Thyroid gland (tissue), 4 donors: ENCODE data around the gene CLIC1. TPM values are rescaled to one million over a fixed set of nuclear protein-coding genes. Genes with fewer than 3 reads are reported as not detected.

Source experiments
- DNase-seq, 2 donors: peaks; one replicate each; pipeline ENCODE4 v3.0.0-alpha.2; 2019
- H3K27ac ChIP-seq, 3 donors: fragments of 200-600 bp; sonication (generic); 1 replicate in 2 of 3; 2 replicates in 1 of 3; pipeline ENCODE4 v1.5.1; 2016 to 2019; ENCODE audit warnings: mild to moderate bottlenecking in 1 of 3, moderate library complexity in 1 of 3
- H3K27me3 ChIP-seq: fragments of 200-600 bp; sonication (generic); one replicate; pipeline ENCODE4 v1.5.1; 2019
- H3K36me3 ChIP-seq, 2 donors: fragments of 200-600 bp; sonication (generic); one replicate each; pipeline ENCODE4 v1.5.1; 2016 to 2019
- H3K4me1 ChIP-seq, 2 donors: fragments of 200-600 bp; sonication (generic); one replicate each; pipeline ENCODE4 v1.5.1; 2017 to 2019
- H3K4me3 ChIP-seq, 3 donors: fragments of 200-600 bp; sonication (generic); replicated peaks in 1 of 3; 1 replicate in 2 of 3; 2 replicates in 1 of 3; pipeline ENCODE4 v1.5.1; 2016; ENCODE audit warnings: mild to moderate bottlenecking in 1 of 3
- H3K9me3 ChIP-seq: fragments of 200-600 bp; sonication (generic); one replicate; pipeline ENCODE4 v1.5.1; 2017
- POLR2A ChIP-seq, 2 donors: fragments of 450-650 bp; IDR thresholded peaks; one replicate each; pipeline ENCODE4 v1.6.1; 2017; ENCODE audit warnings: antibody characterized with exemption in 2 of 2, mild to moderate bottlenecking in 2 of 2, moderate library complexity in 1 of 2
- WGBS, 2 donors: methylation state at CpG; one replicate each; pipeline ENCODE4 v1.1.5; 2017; 5-methylcytosine and 5-hydroxymethylcytosine counted together
- intact Hi-C: fragments of 100-400 bp; cut with DNase I; formaldehyde crosslinking; loops from one replicate; pipeline ENCODE4 v1.15.1; 2023
- total RNA-seq, 4 donors: library from RNA; depleted of rRNA; stranded (reverse); fragments of >200 nt; gene quantifications; one replicate each; pipeline ENCODE4 v1.2.3, GENCODE V29; 2016
- TF ChIP-seq, protein P1 (sequence below), 6 experiments: fragments of 200-600 bp in 3 of 6; fragments of 450-650 bp in 3 of 6; sonication (generic) in 3 of 6; IDR thresholded peaks; one replicate each; pipeline ENCODE4 v1.5.1; 2016 to 2019; ENCODE audit warnings: antibody characterized with exemption in 6 of 6, mild to moderate bottlenecking in 2 of 6, inconsistent platforms in 1 of 6, moderate library complexity in 1 of 6

Gene CLIC1
- total RNA-seq, 4 donors from 2014 or later = 222 to 314 (median 247) TPM

- no peaks in the 10 kb centered on the region for H3K27me3 ChIP-seq
- no peak for TF ChIP-seq POLR2A (IDR thresholded peaks at IDR 0.05)
- TF ChIP-seq, protein P1, sequence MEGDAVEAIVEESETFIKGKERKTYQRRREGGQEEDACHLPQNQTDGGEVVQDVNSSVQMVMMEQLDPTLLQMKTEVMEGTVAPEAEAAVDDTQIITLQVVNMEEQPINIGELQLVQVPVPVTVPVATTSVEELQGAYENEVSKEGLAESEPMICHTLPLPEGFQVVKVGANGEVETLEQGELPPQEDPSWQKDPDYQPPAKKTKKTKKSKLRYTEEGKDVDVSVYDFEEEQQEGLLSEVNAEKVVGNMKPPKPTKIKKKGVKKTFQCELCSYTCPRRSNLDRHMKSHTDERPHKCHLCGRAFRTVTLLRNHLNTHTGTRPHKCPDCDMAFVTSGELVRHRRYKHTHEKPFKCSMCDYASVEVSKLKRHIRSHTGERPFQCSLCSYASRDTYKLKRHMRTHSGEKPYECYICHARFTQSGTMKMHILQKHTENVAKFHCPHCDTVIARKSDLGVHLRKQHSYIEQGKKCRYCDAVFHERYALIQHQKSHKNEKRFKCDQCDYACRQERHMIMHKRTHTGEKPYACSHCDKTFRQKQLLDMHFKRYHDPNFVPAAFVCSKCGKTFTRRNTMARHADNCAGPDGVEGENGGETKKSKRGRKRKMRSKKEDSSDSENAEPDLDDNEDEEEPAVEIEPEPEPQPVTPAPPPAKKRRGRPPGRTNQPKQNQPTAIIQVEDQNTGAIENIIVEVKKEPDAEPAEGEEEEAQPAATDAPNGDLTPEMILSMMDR (IDR thresholded peaks at IDR 0.05) = no peak
- WGBS, 2 donors = 84 to 93% methylated on average over 9 to 12 of the region's 14 CpGs
Measured at GRCh38 chr6:31687860-31688693, 48.3 kb downstream of the CLIC1 start.

DNA sequence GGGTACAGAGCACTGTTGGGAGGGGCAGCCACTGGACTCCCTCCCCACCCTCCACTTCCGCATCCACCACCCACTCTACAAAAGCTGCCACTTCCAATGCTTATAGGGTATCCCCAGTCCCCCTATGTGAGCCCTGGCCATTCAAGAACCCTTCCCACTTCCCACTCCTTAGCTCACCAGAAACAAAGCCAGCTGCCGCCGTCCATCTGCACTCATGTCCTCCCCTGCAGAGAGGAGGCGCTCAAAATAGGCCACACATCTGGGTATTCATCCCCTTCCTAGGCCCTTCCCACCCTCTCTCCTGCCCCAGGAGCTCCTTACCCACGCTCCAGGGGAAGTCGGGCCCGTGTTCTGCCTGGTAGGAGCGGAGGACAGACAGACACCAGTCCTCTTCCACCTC, 49.0 kb downstream of the CLIC1 start:
- H3K9me3 ChIP-seq = no peaks in the 10 kb centered on the region
- DNase-seq = no peak
- H3K36me3 ChIP-seq = peaks cover 45 to 55% of the 10 kb centered on the region in 2 donors
- 85 to 86% methylated on average over 8 of the region's 8 CpGs for WGBS, 2 donors
- intact Hi-C loops = loop anchor here (5.0 kb wide), 1 partner anchor 45 kb away; no protein-coding TSS in a partner anchor
- no peak overlapping the region for H3K27ac ChIP-seq
- H3K4me3 ChIP-seq = no peak overlapping the region
- H3K4me1 ChIP-seq = peaks cover 3 to 7% of the 10 kb centered on the region in 2 donors
- H3K27me3 ChIP-seq = no peaks in the 10 kb centered on the region
- no peak for TF ChIP-seq POLR2A (IDR thresholded peaks at IDR 0.05)
- TF ChIP-seq, protein P1 (IDR thresholded peaks at IDR 0.05) = no peak

More at GRCh38 chr6:31687860-31688693, 48.3 kb downstream of the CLIC1 start:
- Histone ChIP-seq H3K4me3 (no peak overlapping the region), H3K36me3 (peaks cover 52 to 63% of the 10 kb centered on the region in 2 donors), H3K9me3 (no peaks in the 10 kb centered on the region), H3K4me1 (peaks cover 0 to 3% of the 10 kb centered on the region in 2 donors), H3K27ac (no peak overlapping the region)
- intact Hi-C loops = loop anchor here (5.0 kb wide), 1 partner anchor 44 kb away; no protein-coding TSS in a partner anchor
- no peak for DNase-seq

DNA sequence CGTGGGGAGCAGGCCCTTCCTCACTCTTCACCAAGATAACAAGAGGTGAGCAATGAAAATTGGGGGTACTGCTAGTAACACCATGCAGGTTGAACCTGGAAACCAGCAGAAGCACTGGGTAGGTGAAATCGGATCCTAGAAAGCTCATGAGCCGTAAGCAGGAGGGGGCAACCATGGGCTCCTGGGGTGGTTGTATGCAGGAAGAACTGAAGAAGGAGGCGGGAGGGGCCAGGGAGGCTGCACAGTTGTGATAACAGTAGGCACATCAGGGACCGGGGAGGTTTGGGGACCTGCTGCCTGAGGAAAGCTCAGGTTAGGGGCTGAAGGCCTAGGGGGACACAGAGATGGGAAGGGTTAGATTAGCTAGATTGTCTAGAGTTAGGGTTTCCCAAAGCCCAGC, 49.8 kb downstream of the CLIC1 start:
- H3K27ac ChIP-seq = no peak overlapping the region
- no peak overlapping the region for H3K4me3 ChIP-seq
- peaks cover 41 to 48% of the 10 kb centered on the region in 2 donors for H3K36me3 ChIP-seq
- no peaks in the 10 kb centered on the region for H3K9me3 ChIP-seq
- H3K4me1 ChIP-seq = peaks cover 7 to 11% of the 10 kb centered on the region in 2 donors
- TF ChIP-seq, protein P1 (IDR thresholded peaks at IDR 0.05) = no peak
- TF ChIP-seq POLR2A (IDR thresholded peaks at IDR 0.05) = no peak
- no peaks in the 10 kb centered on the region for H3K27me3 ChIP-seq
- DNase-seq = no peak
- 82 to 92% methylated on average over 5 of the region's 5 CpGs for WGBS, 2 donors
- intact Hi-C loops = loop anchor here (5.0 kb wide), 1 partner anchor 46 kb away; no protein-coding TSS in a partner anchor

DNA sequence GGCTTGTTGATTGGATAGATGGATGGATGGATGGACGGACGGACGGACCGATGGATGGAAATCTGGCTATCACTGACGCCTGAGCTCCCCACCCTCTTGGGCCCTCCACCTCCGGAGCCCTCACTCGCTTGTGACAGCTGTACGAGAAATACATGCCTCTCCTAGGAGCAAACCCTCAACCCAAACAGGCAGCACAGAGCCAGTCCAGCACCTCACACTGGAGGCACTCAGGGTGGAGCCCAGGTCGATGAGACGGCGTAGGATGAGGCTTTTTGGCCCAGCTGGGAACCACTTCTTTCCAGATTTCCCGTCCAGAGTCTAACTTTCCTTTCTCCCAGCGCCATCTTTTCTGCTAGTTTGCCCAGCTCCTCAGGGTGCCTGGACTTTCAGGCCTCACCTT, 52.7 kb downstream of the CLIC1 start:
- no peak overlapping the region for H3K27ac ChIP-seq
- intact Hi-C loops = loop anchor here (5.0 kb wide), 1 partner anchor 149 kb away; no protein-coding TSS in a partner anchor
- DNase-seq = peak in 1 of 2 donors; percentile 16
- H3K27me3 ChIP-seq = no peaks in the 10 kb centered on the region
- WGBS, 2 donors = 68 to 74% methylated on average over 13 of the region's 13 CpGs
- H3K4me1 ChIP-seq = peaks cover 10 to 18% of the 10 kb centered on the region in 2 donors
- peaks cover 21 to 23% of the 10 kb centered on the region in 2 donors for H3K36me3 ChIP-seq
- H3K4me3 ChIP-seq = no peak overlapping the region
- TF ChIP-seq, protein P1 (IDR thresholded peaks at IDR 0.05) = no peak
- no peaks in the 10 kb centered on the region for H3K9me3 ChIP-seq
